Measurements from ENCODE around the gene SYNDIG1.

- TF ChIP-seq CTCF (IDR thresholded peaks at IDR 0.05) (no peak), POLR2A (IDR thresholded peaks at IDR 0.05) (no peak)
Measured at GRCh38 chr20:24685736-24686135, 216.3 kb downstream of the SYNDIG1 start.

Measured in lower leg skin (tissue), 3 donors.